Loucy (cell line): ENCODE measurements around the gene FSTL5.

ENCODE experiments used
- H2AFZ ChIP-seq: fragments of 200-600 bp; sonication (generic); 2 replicates; pipeline ENCODE4 v1.6.0; 2016; ENCODE audit warnings: antibody characterized with exemption, mild to moderate bottlenecking, low read length, moderate library complexity
- H3F3A ChIP-seq: fragments of 200-600 bp; 2 replicates; pipeline ENCODE4 v1.6.0; 2016; ENCODE audit warnings: antibody characterized with exemption, low read depth, mild to moderate bottlenecking
- H3K27me3 ChIP-seq: fragments of 200-600 bp; sonication (generic); 2 replicates; pipeline ENCODE4 v1.6.1; 2014; ENCODE audit warnings: low read length, mild to moderate bottlenecking; ENCODE audit not compliant: insufficient read depth, poor library complexity, severe bottlenecking
- H3K36me3 ChIP-seq: fragments of 200-600 bp; sonication (generic); 2 replicates; pipeline ENCODE4 v1.6.1; 2016; ENCODE audit warnings: low read length; ENCODE audit not compliant: insufficient read depth
- H3K4me1 ChIP-seq: fragments of 200-600 bp; sonication (generic); 2 replicates; pipeline ENCODE4 v1.5.1; 2014; ENCODE audit warnings: low read length, mild to moderate bottlenecking; ENCODE audit not compliant: insufficient read depth, poor library complexity, severe bottlenecking
- H3K4me2 ChIP-seq: fragments of 200-600 bp; sonication (generic); 2 replicates; pipeline ENCODE4 v1.6.0; 2014; ENCODE audit warnings: antibody characterized with exemption, low read length, low read depth, mild to moderate bottlenecking; ENCODE audit not compliant: poor library complexity, severe bottlenecking
- H3K4me3 ChIP-seq: fragments of 200-600 bp; sonication (generic); 2 replicates; pipeline ENCODE4 v1.5.1; 2014; ENCODE audit warnings: low read length, mild to moderate bottlenecking, mixed read lengths; ENCODE audit not compliant: poor library complexity, severe bottlenecking
- H3K79me2 ChIP-seq: fragments of 200-600 bp; sonication (generic); 2 replicates; pipeline ENCODE4 v1.6.1; 2014; ENCODE audit warnings: low read length; ENCODE audit not compliant: insufficient read depth
- H3K9ac ChIP-seq: fragments of 200-600 bp; sonication (generic); 2 replicates; pipeline ENCODE4 v1.6.0; 2014; ENCODE audit warnings: mild to moderate bottlenecking, low read depth, low read length, moderate library complexity; ENCODE audit not compliant: poor library complexity, severe bottlenecking
- H3K9me2 ChIP-seq: fragments of 200-600 bp; sonication (generic); replicated peaks from 2 replicates; pipeline ENCODE4 v1.6.1; 2016; ENCODE audit warnings: low read depth, low read length, mixed read lengths
- H3K9me3 ChIP-seq: fragments of 200-600 bp; sonication (generic); 2 replicates; pipeline ENCODE4 v1.6.1; 2014; ENCODE audit warnings: mild to moderate bottlenecking, antibody characterized with exemption, low read length, low read depth; ENCODE audit not compliant: insufficient read depth
- H4K20me1 ChIP-seq: fragments of 200-600 bp; sonication (generic); 2 replicates; pipeline ENCODE4 v1.6.0; 2014; ENCODE audit warnings: antibody characterized with exemption, low read length, mild to moderate bottlenecking; ENCODE audit not compliant: insufficient read depth, poor library complexity, severe bottlenecking
- CTCF ChIP-seq: fragments of 200-600 bp; sonication (generic); conservative IDR thresholded peaks from 2 replicates; pipeline ENCODE4 v1.5.1; 2014; ENCODE audit warnings: mild to moderate bottlenecking, antibody characterized with exemption, low read length
- EZH2phosphoT487 ChIP-seq: fragments of 200-600 bp; IDR thresholded peaks from 2 replicates; pipeline ENCODE4 v1.6.1; 2018; ENCODE audit warnings: antibody characterized with exemption, mild to moderate bottlenecking, moderate library complexity, borderline replicate concordance

FSTL5 gene

GRCh38 chr4:161907590-161907955 is 256.2 kb downstream of the FSTL5 start:
- no peak overlapping the region for H3K4me3 ChIP-seq
- H3F3A ChIP-seq = no peaks in the 10 kb centered on the region
- no peaks in the 10 kb centered on the region for H4K20me1 ChIP-seq
- TF ChIP-seq EZH2phosphoT487 (no peak), CTCF (no peak)
- no peaks in the 10 kb centered on the region for H3K79me2 ChIP-seq
- no peaks in the 10 kb centered on the region for H3K9me2 ChIP-seq
- no peak overlapping the region for H3K4me2 ChIP-seq
- no peak overlapping the region for H2AFZ ChIP-seq
- H3K4me1 ChIP-seq = no peaks in the 10 kb centered on the region
- no peak overlapping the region for H3K9ac ChIP-seq
- no peaks in the 10 kb centered on the region for H3K9me3 ChIP-seq
- H3K36me3 ChIP-seq = no peaks in the 10 kb centered on the region
- no peaks in the 10 kb centered on the region for H3K27me3 ChIP-seq

- Histone ChIP-seq H3K79me2 (no peaks in the 10 kb centered on the region), H3K9me2 (no peaks in the 10 kb centered on the region), H3K9me3 (no peaks in the 10 kb centered on the region), H3K9ac (no peak overlapping the region), H3K4me2 (no peak overlapping the region), H3K4me1 (no peaks in the 10 kb centered on the region), H2AFZ (no peak overlapping the region), H3F3A (no peaks in the 10 kb centered on the region), H3K27me3 (no peaks in the 10 kb centered on the region), H4K20me1 (no peaks in the 10 kb centered on the region), H3K4me3 (no peak overlapping the region), H3K36me3 (no peaks in the 10 kb centered on the region)
- TF ChIP-seq EZH2phosphoT487 (no peak), CTCF (no peak)
Measured at GRCh38 chr4:161906836-161907589, 256.8 kb downstream of the FSTL5 start.

- H2AFZ ChIP-seq = no peak overlapping the region
- no peaks in the 10 kb centered on the region for H3K27me3 ChIP-seq
- H4K20me1 ChIP-seq = no peaks in the 10 kb centered on the region
- TF ChIP-seq CTCF (no peak), EZH2phosphoT487 (no peak)
- no peak overlapping the region for H3K4me2 ChIP-seq
- H3F3A ChIP-seq = no peaks in the 10 kb centered on the region
- no peaks in the 10 kb centered on the region for H3K9me2 ChIP-seq
- no peak overlapping the region for H3K4me3 ChIP-seq
- H3K9me3 ChIP-seq = no peaks in the 10 kb centered on the region
- H3K4me1 ChIP-seq = no peaks in the 10 kb centered on the region
- no peak overlapping the region for H3K9ac ChIP-seq
- no peaks in the 10 kb centered on the region for H3K79me2 ChIP-seq
- no peaks in the 10 kb centered on the region for H3K36me3 ChIP-seq
Measured at GRCh38 chr4:161900110-161900509, 263.7 kb downstream of the FSTL5 start.
